T-helper 17 cell (primary cell): Measurements from ENCODE around the gene AP4E1. TPM values are rescaled to one million over a fixed set of nuclear protein-coding genes. Genes with fewer than 3 reads are reported as not detected.
A peak's percentile ranks its signal among the peaks of the same experiment; 100 is the strongest.
"Not testable (repeated sequence)": the region's sequence is repeated elsewhere in the genome, so short reads cannot be mapped to it uniquely, and the experiment has no call there.

Experiments used
- ATAC-seq: fragments of 150-1000 bp; cut with Tn5 transposase; 2 replicates; pipeline ENCODE4 v1.10.0; 2021; ENCODE audit warnings: mild to moderate bottlenecking, moderate library complexity
- DNase-seq, 3 donors: peaks; one replicate each; pipeline versions ENCODE4 v3.0.0 to v3.0.0-alpha.2; 2020 to 2021
- H3K9me3 ChIP-seq: one replicate; pipeline ENCODE4 v1.7.0; 2013; ENCODE audit warnings: low read length, mild to moderate bottlenecking; ENCODE audit not compliant: control insufficient read depth, poor library complexity, severe bottlenecking
- H3K27ac Mint-ChIP-seq: one replicate; pipeline ENCODE4 v1.8.0; 2022; ENCODE audit warnings: mild to moderate bottlenecking, moderate library complexity, mixed read lengths
- H3K27me3 Mint-ChIP-seq: one replicate; pipeline ENCODE4 v1.8.0; 2022; ENCODE audit warnings: mixed read lengths
- H3K36me3 Mint-ChIP-seq: one replicate; pipeline ENCODE4 v1.8.0; 2022; ENCODE audit warnings: low read depth, mixed read lengths
- H3K4me1 Mint-ChIP-seq: one replicate; pipeline ENCODE4 v1.8.0; 2022; ENCODE audit warnings: mild to moderate bottlenecking, mixed read lengths
- H3K4me3 Mint-ChIP-seq: one replicate; pipeline ENCODE4 v1.8.0; 2022; ENCODE audit warnings: mild to moderate bottlenecking, moderate library complexity, mixed read lengths
- total RNA-seq, 4 donors: library from RNA in 2 of 4; stranded (reverse) in 2 of 4; gene quantifications; one replicate each; pipeline ENCODE4 v1.2.3 and lab custom pipeline; 2022 to 2026

AP4E1 gene
- total RNA-seq, 2 donors from 2014 or later = 7.6 to 9.6 TPM

- Mint-ChIP-seq H3K27ac (no peak overlapping the region), H3K36me3 (peaks cover 16% of the 10 kb centered on the region), H3K4me3 (no peak overlapping the region), H3K27me3 (no peaks in the 10 kb centered on the region), H3K4me1 (peaks cover 6% of the 10 kb centered on the region)
- no peaks in the 10 kb centered on the region for H3K9me3 ChIP-seq
- no peak for DNase-seq
- no peak for ATAC-seq
Measured at GRCh38 chr15:50938525-50938924, 30.0 kb downstream of the AP4E1 start.

- Mint-ChIP-seq H3K27ac (no peak overlapping the region), H3K4me3 (no peak overlapping the region), H3K4me1 (peaks cover 6% of the 10 kb centered on the region), H3K36me3 (peaks cover 17% of the 10 kb centered on the region), H3K27me3 (no peaks in the 10 kb centered on the region)
- ATAC-seq (no peak), DNase-seq (no peak)
- H3K9me3 ChIP-seq = no peaks in the 10 kb centered on the region
Measured at GRCh38 chr15:50939911-50940310, 31.4 kb downstream of the AP4E1 start.

- ATAC-seq = no peak
- H3K27ac Mint-ChIP-seq = no peak overlapping the region
- H3K4me1 Mint-ChIP-seq = peaks cover 6% of the 10 kb centered on the region
Measured at GRCh38 chr15:50940506-50940905, 32.0 kb downstream of the AP4E1 start.

GRCh38 chr15:50943638-50944037 lies 35.2 kb downstream of the AP4E1 start:
- no peak for DNase-seq
- Mint-ChIP-seq H3K4me1 (peaks cover 2% of the 10 kb centered on the region), H3K36me3 (peaks cover 8% of the 10 kb centered on the region), H3K27ac (no peak overlapping the region), H3K4me3 (no peak overlapping the region), H3K27me3 (no peaks in the 10 kb centered on the region)
- ATAC-seq = no peak
- H3K9me3 ChIP-seq = no peaks in the 10 kb centered on the region

More at GRCh38 chr15:50940506-50940905, 32.0 kb downstream of the AP4E1 start:
- H3K4me3 Mint-ChIP-seq = no peak overlapping the region
- peaks cover 14% of the 10 kb centered on the region for H3K36me3 Mint-ChIP-seq
- H3K27me3 Mint-ChIP-seq = no peaks in the 10 kb centered on the region
- H3K9me3 ChIP-seq = no peaks in the 10 kb centered on the region
- no peak for DNase-seq

GRCh38 chr15:50944672-50945071 lies 36.2 kb downstream of the AP4E1 start:
- peaks cover 8% of the 10 kb centered on the region for H3K36me3 Mint-ChIP-seq
- peaks cover 2% of the 10 kb centered on the region for H3K4me1 Mint-ChIP-seq
- DNase-seq = no peak
- ATAC-seq = no peak
- H3K4me3 Mint-ChIP-seq = no peak overlapping the region
- no peaks in the 10 kb centered on the region for H3K9me3 ChIP-seq
- peak overlapping the region; percentile 34 for H3K27ac Mint-ChIP-seq
- H3K27me3 Mint-ChIP-seq = no peaks in the 10 kb centered on the region

GRCh38 chr15:50945725-50946124 lies 37.2 kb downstream of the AP4E1 start:
- DNase-seq (no peak), ATAC-seq (no peak)
- H3K4me1 Mint-ChIP-seq = peaks cover 2% of the 10 kb centered on the region
- H3K27ac Mint-ChIP-seq = peak overlapping the region; percentile 24
- H3K36me3 Mint-ChIP-seq = peaks cover 11% of the 10 kb centered on the region
- no peaks in the 10 kb centered on the region for H3K27me3 Mint-ChIP-seq
- no peaks in the 10 kb centered on the region for H3K9me3 ChIP-seq
- no peak overlapping the region for H3K4me3 Mint-ChIP-seq

- H3K27ac Mint-ChIP-seq, H3K9me3 ChIP-seq, H3K4me3 Mint-ChIP-seq, ATAC-seq, H3K27me3 Mint-ChIP-seq, DNase-seq, H3K4me1 Mint-ChIP-seq: not testable (repeated sequence)
- peaks cover 18% of the 10 kb centered on the region for H3K36me3 Mint-ChIP-seq
Measured at GRCh38 chr15:50950745-50951144, 42.3 kb downstream of the AP4E1 start.

- H3K36me3 Mint-ChIP-seq = peaks cover 22% of the 10 kb centered on the region
- no peak for ATAC-seq
- no peaks in the 10 kb centered on the region for H3K9me3 ChIP-seq
- H3K27me3 Mint-ChIP-seq = no peaks in the 10 kb centered on the region
- DNase-seq = no peak
- no peak overlapping the region for H3K4me3 Mint-ChIP-seq
- H3K27ac Mint-ChIP-seq = no peak overlapping the region
- H3K4me1 Mint-ChIP-seq = no peaks in the 10 kb centered on the region
Measured at GRCh38 chr15:50953302-50953701, 44.8 kb downstream of the AP4E1 start.

GRCh38 chr15:50954837-50955236 lies 46.4 kb downstream of the AP4E1 start:
- not testable (repeated sequence) for H3K27ac Mint-ChIP-seq, H3K27me3 Mint-ChIP-seq, H3K4me3 Mint-ChIP-seq, H3K4me1 Mint-ChIP-seq, ATAC-seq, DNase-seq, H3K9me3 ChIP-seq
- peaks cover 28% of the 10 kb centered on the region for H3K36me3 Mint-ChIP-seq

GRCh38 chr15:50959717-50960116 lies 51.2 kb downstream of the AP4E1 start:
- peaks cover 5% of the 10 kb centered on the region for H3K9me3 ChIP-seq
- Mint-ChIP-seq H3K27me3 (no peaks in the 10 kb centered on the region), H3K4me3 (no peak overlapping the region), H3K27ac (no peak overlapping the region), H3K4me1 (no peaks in the 10 kb centered on the region), H3K36me3 (peaks cover 15% of the 10 kb centered on the region)
- no peak for ATAC-seq
- DNase-seq = no peak

- Mint-ChIP-seq H3K4me3 (no peak overlapping the region), H3K27me3 (no peaks in the 10 kb centered on the region), H3K4me1 (no peaks in the 10 kb centered on the region), H3K36me3 (peaks cover 14% of the 10 kb centered on the region), H3K27ac (no peak overlapping the region)
- no peak for ATAC-seq
- DNase-seq = no peak
- H3K9me3 ChIP-seq = peaks cover 5% of the 10 kb centered on the region
Measured at GRCh38 chr15:50964075-50964474, 55.6 kb downstream of the AP4E1 start.

- H3K36me3 Mint-ChIP-seq = peaks cover 18% of the 10 kb centered on the region
- H3K4me1 Mint-ChIP-seq = no peaks in the 10 kb centered on the region
Measured at GRCh38 chr15:50968353-50968752, 59.9 kb downstream of the AP4E1 start.

GRCh38 chr15:50970524-50970923 lies 62.0 kb downstream of the AP4E1 start:
- Mint-ChIP-seq H3K4me3 (no peak overlapping the region), H3K36me3 (peaks cover 19% of the 10 kb centered on the region), H3K27ac (no peak overlapping the region), H3K27me3 (no peaks in the 10 kb centered on the region), H3K4me1 (no peaks in the 10 kb centered on the region)
- ATAC-seq (no peak), DNase-seq (no peak)
- peaks cover 4% of the 10 kb centered on the region for H3K9me3 ChIP-seq

More at GRCh38 chr15:50968353-50968752, 59.9 kb downstream of the AP4E1 start:
- DNase-seq (no peak), ATAC-seq (no peak)
- peaks cover 4% of the 10 kb centered on the region for H3K9me3 ChIP-seq
- no peak overlapping the region for H3K4me3 Mint-ChIP-seq
- no peak overlapping the region for H3K27ac Mint-ChIP-seq
- no peaks in the 10 kb centered on the region for H3K27me3 Mint-ChIP-seq

GRCh38 chr15:50971115-50971514 lies 62.6 kb downstream of the AP4E1 start:
- no peak for ATAC-seq
- no peaks in the 10 kb centered on the region for H3K27me3 Mint-ChIP-seq
- H3K4me3 Mint-ChIP-seq = no peak overlapping the region
- DNase-seq = no peak
- peaks cover 19% of the 10 kb centered on the region for H3K36me3 Mint-ChIP-seq
- peaks cover 4% of the 10 kb centered on the region for H3K9me3 ChIP-seq
- no peak overlapping the region for H3K27ac Mint-ChIP-seq
- no peaks in the 10 kb centered on the region for H3K4me1 Mint-ChIP-seq
